AG09309 (cell line): Measurements from ENCODE around the gene SLFN13.
"Not testable (repeated sequence)": the region's sequence is repeated elsewhere in the genome, so short reads cannot be mapped to it uniquely, and the experiment has no call there.

ENCODE experiments used
- DNase-seq: peaks from one replicate; pipeline ENCODE4 v3.0.0-alpha.2; 2010; ENCODE audit warnings: low read depth
- H3K4me3 ChIP-seq: 2 replicates; pipeline ENCODE4 v1.5.1; 2011; ENCODE audit warnings: mild to moderate bottlenecking, low read depth, low read length, moderate library complexity; ENCODE audit not compliant: control insufficient read depth
- TF ChIP-seq, protein P1 (sequence below): IDR thresholded peaks from 2 replicates; pipeline ENCODE4 v1.5.1; 2011; ENCODE audit warnings: mild to moderate bottlenecking, low read depth, low read length, inconsistent platforms; ENCODE audit not compliant: insufficient read depth, control insufficient read depth; ENCODE audit errors: missing control alignments

SLFN13 gene

DNA sequence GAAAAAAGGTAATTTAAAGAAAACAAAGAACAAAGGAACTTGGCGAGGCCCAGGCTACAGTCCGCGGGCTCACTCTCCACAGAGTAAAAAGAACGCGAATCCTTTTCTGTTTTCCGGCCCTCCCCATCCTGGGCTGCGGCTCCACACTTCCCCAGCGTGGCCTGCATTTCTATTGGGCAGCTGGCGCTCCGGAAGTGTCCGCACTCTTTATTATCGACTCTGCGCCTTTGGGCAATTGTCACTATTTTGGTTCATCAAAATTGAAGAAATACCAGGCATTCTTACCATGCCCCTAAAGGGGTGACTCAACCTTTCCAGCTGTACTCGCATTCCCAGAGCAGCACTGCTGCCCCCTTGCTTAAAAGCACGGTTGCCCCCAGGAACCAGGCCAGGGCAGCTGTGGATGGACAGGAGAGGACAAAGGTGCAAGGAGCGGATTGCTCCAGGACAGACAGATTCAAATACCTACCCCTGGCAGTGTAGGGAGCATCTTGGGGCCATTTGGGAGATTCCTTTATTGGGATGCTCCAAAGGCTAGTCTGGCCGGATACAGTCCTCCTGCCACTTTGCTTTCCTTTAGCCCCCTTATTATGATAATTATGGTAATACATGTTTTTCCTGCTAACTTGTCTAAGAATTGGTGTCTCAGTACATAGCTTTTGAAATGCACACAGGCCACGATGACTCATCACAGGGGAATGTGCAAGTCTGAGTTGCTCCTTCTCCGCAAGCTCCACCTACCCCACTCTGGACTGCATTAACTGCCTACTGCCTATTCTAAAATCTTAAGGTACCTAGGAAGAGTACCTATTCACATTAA is 15.3 kb downstream of the SLFN13 start:
- peak; percentile 98 for DNase-seq
- peak overlapping the region; percentile 85 for H3K4me3 ChIP-seq
- TF ChIP-seq, protein P1, sequence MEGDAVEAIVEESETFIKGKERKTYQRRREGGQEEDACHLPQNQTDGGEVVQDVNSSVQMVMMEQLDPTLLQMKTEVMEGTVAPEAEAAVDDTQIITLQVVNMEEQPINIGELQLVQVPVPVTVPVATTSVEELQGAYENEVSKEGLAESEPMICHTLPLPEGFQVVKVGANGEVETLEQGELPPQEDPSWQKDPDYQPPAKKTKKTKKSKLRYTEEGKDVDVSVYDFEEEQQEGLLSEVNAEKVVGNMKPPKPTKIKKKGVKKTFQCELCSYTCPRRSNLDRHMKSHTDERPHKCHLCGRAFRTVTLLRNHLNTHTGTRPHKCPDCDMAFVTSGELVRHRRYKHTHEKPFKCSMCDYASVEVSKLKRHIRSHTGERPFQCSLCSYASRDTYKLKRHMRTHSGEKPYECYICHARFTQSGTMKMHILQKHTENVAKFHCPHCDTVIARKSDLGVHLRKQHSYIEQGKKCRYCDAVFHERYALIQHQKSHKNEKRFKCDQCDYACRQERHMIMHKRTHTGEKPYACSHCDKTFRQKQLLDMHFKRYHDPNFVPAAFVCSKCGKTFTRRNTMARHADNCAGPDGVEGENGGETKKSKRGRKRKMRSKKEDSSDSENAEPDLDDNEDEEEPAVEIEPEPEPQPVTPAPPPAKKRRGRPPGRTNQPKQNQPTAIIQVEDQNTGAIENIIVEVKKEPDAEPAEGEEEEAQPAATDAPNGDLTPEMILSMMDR: peak; percentile 51

DNA sequence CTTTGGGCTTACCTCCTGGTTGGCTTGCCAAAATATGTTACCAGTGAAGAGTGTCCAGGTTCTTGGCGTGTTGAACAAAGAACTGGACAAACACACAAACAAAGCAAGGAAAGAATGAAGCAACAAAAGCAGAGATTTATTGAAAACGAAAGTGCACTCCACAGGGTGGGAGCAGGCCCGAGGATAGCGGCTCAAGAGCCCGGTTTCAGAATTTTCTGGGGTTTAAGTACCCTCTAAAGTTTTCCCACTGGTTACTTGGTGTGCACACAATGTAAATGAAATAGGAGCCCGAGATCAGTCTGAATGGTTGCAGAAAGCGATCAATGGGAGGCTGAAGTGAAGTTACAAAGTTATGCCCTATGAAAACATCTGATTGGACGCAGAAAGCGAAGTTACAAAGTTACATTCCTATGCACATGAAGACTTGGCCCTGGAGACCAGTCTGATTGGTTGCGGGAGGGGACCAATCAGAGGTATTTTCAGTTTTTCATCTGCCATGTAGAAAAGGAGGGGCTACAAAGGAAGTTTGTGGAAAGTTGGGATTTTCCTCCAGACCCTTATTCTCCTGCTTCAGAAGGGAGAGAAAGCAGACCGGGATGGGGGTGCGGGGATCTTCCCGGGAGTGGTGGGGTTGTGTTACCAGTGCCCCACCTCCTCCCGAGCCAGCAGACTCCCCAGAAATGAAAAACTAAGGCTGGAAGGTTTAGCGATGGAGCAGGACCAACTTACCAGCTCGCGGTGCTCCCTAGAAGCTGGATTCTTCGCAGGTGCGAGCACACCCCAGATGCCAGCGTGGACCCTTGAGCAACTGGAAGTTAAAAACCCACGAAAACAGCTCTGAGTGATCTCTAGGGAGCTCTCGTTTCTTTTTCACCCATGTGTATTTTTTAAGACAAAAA is 16.1 kb downstream of the SLFN13 start, which contains the start of gene SLFN12:
SLFN12 (minus strand) TSS at position 325 of the 899 bp plus-strand sequence. CDS start 9,472 bp downstream, outside the sequence.
- TF ChIP-seq, protein P1: no peak
- DNase-seq: peak; percentile 88

DNA sequence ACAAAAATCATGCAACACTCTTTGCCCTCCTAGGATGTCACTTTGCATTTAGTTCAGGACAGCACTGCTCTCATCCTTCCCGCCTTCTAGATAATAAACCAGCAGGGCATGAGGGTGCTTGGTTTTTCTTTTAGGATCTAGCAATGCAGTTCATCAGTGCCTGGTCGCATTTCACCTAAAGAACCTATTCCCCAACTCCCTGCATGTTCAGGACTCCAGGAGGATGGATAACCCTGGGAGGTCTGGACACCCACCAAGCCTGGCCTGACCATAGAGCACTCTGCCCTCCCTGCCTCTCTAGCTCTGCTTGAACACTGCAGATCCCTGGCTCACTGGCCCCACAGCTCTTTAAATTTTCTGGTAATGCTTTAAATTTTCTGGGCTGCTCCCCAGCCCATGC is 18.9 kb downstream of the SLFN13 start:
- H3K4me3 ChIP-seq: no peak overlapping the region
- DNase-seq: no peak
- TF ChIP-seq, protein P1: no peak

More for the DNA sequence above, 16.1 kb downstream of the SLFN13 start, which contains the start of gene SLFN12:
- H3K4me3 ChIP-seq: peak within 1 kb of the TSS; percentile 85

DNA sequence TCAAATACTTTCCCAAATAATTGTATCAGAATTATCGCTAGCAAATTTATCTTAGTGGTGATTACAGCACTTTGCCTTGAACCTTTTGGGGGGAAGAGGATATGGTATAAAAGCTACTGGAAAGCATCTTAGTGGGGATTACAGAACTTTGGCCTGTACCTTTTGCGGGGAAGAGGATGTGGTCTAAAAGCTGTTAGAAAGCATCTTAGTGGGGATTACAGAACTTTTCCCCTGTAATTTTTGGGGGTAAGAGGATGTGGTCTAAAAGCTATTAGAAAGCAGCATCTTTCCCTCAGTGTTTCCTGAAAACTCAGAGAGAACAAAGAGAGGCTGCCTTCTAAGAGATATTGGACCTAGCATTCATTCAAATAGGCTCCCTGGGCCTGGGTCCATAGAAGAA is 20.3 kb downstream of the SLFN13 start:
- DNase-seq: no peak
- TF ChIP-seq, protein P1: no peak
- H3K4me3 ChIP-seq: no peak overlapping the region

DNA sequence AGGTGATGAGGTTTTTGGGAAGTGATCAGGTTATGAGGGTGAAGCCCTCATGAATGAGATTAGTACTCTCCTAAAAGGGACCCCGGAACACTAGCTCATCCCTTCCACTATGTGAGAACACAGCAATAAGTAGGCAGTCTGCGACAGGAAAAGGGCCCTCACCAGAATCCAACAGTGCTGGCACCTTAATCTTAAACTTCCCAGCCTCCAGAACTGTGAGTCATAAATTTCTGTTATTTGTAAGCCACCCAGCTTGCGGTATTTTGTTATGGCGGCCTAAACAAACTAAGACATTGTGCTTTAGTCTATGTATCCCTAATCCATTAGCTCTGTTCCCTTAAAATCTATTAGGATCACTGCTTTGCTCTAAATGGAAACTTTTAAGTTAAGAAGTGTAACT is 24.8 kb downstream of the SLFN13 start:
- no peak overlapping the region for H3K4me3 ChIP-seq
- TF ChIP-seq, protein P1: no peak
- no peak for DNase-seq

DNA sequence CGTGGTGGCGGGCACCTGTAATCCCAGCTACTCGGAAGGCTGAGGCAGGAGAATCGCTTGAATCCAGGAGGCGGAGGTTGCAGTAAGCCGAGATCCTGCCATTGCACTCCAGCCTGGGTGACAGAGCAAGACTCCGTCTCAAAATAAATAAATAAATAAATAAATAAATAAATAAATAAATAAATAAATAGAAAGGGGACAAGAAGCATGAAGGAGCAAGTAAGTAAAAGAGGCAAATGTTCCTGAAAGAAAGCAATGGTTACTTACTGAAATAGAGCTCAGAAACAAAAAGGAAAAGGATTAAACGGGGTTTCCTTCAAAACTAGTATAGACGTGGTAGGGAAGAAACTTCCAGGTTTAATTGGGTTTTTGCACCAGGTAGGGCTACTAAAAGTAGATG is 27.5 kb downstream of the SLFN13 start:
- not testable (repeated sequence) for H3K4me3 ChIP-seq, DNase-seq
